Naive thymus-derived CD8-positive, alpha-beta T cell (primary cell): Measurements from ENCODE around the gene BARHL1. TPM values are rescaled to one million over a fixed set of nuclear protein-coding genes. Genes with fewer than 3 reads are reported as not detected.

Experiments used
- ATAC-seq, 2 donors: fragments of 150-1000 bp; cut with Tn5 transposase in 1 of 2; sonication (Bioruptor Pico), chemical (Tn5 transposase) in 1 of 2; 1 replicate in 1 of 2; 2 replicates in 1 of 2; pipeline ENCODE4 v1.10.0; 2021; ENCODE audit warnings: mild to moderate bottlenecking in 2 of 2, moderate library complexity in 2 of 2
- POLR2A ChIA-PET: fragments of 350-600 bp; sonication (Branson Sonifier 250); formaldehyde crosslinking; loops from one replicate; lab custom pipeline; 2021; ENCODE audit warnings: antibody characterized with exemption; lab: Charles Lee
- DNase-seq, 10 donors: peaks; one replicate each; pipeline versions ENCODE4 v3.0.0 to v3.0.0-alpha.2; 2020 to 2022
- H3K27ac Mint-ChIP-seq, 10 donors: one replicate each; pipeline ENCODE4 v1.8.0; 2020 to 2022; ENCODE audit warnings: mild to moderate bottlenecking in 10 of 10, mixed read lengths in 10 of 10, moderate library complexity in 4 of 10, inconsistent platforms in 1 of 10
- H3K27me3 Mint-ChIP-seq, 5 donors: one replicate each; pipeline ENCODE4 v1.8.0; 2021 to 2022; ENCODE audit warnings: mixed read lengths in 5 of 5
- H3K36me3 Mint-ChIP-seq, 3 donors: one replicate each; pipeline ENCODE4 v1.8.0; 2020 to 2022; ENCODE audit warnings: mixed read lengths in 3 of 3, mild to moderate bottlenecking in 2 of 3, inconsistent platforms in 1 of 3
- H3K4me1 Mint-ChIP-seq, 4 donors: one replicate each; pipeline ENCODE4 v1.8.0; 2021 to 2022; ENCODE audit warnings: mixed read lengths in 4 of 4
- H3K4me3 Mint-ChIP-seq, 10 donors: one replicate each; pipeline ENCODE4 v1.8.0; 2020 to 2022; ENCODE audit warnings: mild to moderate bottlenecking in 10 of 10, mixed read lengths in 10 of 10, moderate library complexity in 6 of 10, inconsistent platforms in 1 of 10
- H3K9me3 Mint-ChIP-seq, 9 donors: one replicate each; pipeline ENCODE4 v1.8.0; 2020 to 2022; ENCODE audit warnings: mixed read lengths in 9 of 9, mild to moderate bottlenecking in 3 of 9, inconsistent platforms in 1 of 9, moderate library complexity in 1 of 9
- polyA plus RNA-seq, 3 donors: library from polyadenylated mRNA; unstranded; fragments of 300-500 nt; fragmentation: Illumina TruSeq; gene quantifications; one replicate each; pipeline ENCODE4 v1.2.3, GENCODE V29; 2021
- total RNA-seq, 8 experiments: library from RNA in 2 of 8; stranded (reverse) in 2 of 8; gene quantifications; one replicate each; pipeline ENCODE4 v1.2.3 and lab custom pipeline; 2021 to 2026

Gene BARHL1
- total and polyA plus RNA-seq, 5 experiments from 2014 or later = not detected

GRCh38 chr9:132606066-132606465 is 23.7 kb downstream of the BARHL1 start:
- no peak for DNase-seq
- H3K9me3 Mint-ChIP-seq = no peaks in the 10 kb centered on the region
- no peaks in the 10 kb centered on the region for H3K27me3 Mint-ChIP-seq
- H3K4me1 Mint-ChIP-seq = peaks cover 0 to 2% (median 0%) of the 10 kb centered on the region in 4 donors
- ATAC-seq = no peak
- H3K36me3 Mint-ChIP-seq = peaks cover 11 to 99% (median 77%) of the 10 kb centered on the region in 3 donors
- H3K27ac Mint-ChIP-seq = peak overlapping the region in 1 of 10 donors; percentile 29
- POLR2A ChIA-PET = no interaction called here
- no peak overlapping the region for H3K4me3 Mint-ChIP-seq

- H3K4me1 Mint-ChIP-seq = no peaks in the 10 kb centered on the region
- ATAC-seq = no peak
- no peaks in the 10 kb centered on the region for H3K9me3 Mint-ChIP-seq
- H3K4me3 Mint-ChIP-seq = no peak overlapping the region
- POLR2A ChIA-PET = no interaction called here
- H3K36me3 Mint-ChIP-seq = peaks cover 4 to 97% (median 77%) of the 10 kb centered on the region in 3 donors
- no peaks in the 10 kb centered on the region for H3K27me3 Mint-ChIP-seq
- DNase-seq = no peak
- no peak overlapping the region for H3K27ac Mint-ChIP-seq
These were observed 26.8 kb downstream of the BARHL1 start for GRCh38 chr9:132609184-132609583.

- Mint-ChIP-seq H3K4me3 (no peak overlapping the region), H3K36me3 (peaks cover 4 to 97% (median 79%) of the 10 kb centered on the region in 3 donors), H3K27me3 (no peaks in the 10 kb centered on the region), H3K9me3 (no peaks in the 10 kb centered on the region), H3K4me1 (no peaks in the 10 kb centered on the region), H3K27ac (no peak overlapping the region)
- no peak for DNase-seq
- POLR2A ChIA-PET = no interaction called here
- ATAC-seq = no peak
These were observed 27.4 kb downstream of the BARHL1 start for GRCh38 chr9:132609829-132610228.

- no peak overlapping the region for H3K4me3 Mint-ChIP-seq
- H3K36me3 Mint-ChIP-seq = peaks cover 4 to 97% (median 76%) of the 10 kb centered on the region in 3 donors
- no peak overlapping the region for H3K27ac Mint-ChIP-seq
These were observed 28.3 kb downstream of the BARHL1 start for GRCh38 chr9:132610661-132611060.

GRCh38 chr9:132614324-132614723 is 31.9 kb downstream of the BARHL1 start:
- no peaks in the 10 kb centered on the region for H3K4me1 Mint-ChIP-seq
- no peak for ATAC-seq
- H3K36me3 Mint-ChIP-seq = peaks cover 11 to 98% (median 82%) of the 10 kb centered on the region in 3 donors
- POLR2A ChIA-PET = no interaction called here
- H3K27me3 Mint-ChIP-seq = no peaks in the 10 kb centered on the region
- no peak overlapping the region for H3K4me3 Mint-ChIP-seq
- no peak for DNase-seq
- H3K27ac Mint-ChIP-seq = no peak overlapping the region
- H3K9me3 Mint-ChIP-seq = no peaks in the 10 kb centered on the region

More at GRCh38 chr9:132610661-132611060, 28.3 kb downstream of the BARHL1 start:
- Mint-ChIP-seq H3K9me3 (no peaks in the 10 kb centered on the region), H3K4me1 (no peaks in the 10 kb centered on the region), H3K27me3 (no peaks in the 10 kb centered on the region)
- ATAC-seq = no peak
- POLR2A ChIA-PET = no interaction called here
- no peak for DNase-seq

- Mint-ChIP-seq H3K9me3 (no peaks in the 10 kb centered on the region), H3K36me3 (peaks cover 11 to 98% (median 75%) of the 10 kb centered on the region in 3 donors), H3K27me3 (no peaks in the 10 kb centered on the region), H3K27ac (no peak overlapping the region), H3K4me1 (no peaks in the 10 kb centered on the region), H3K4me3 (no peak overlapping the region)
- POLR2A ChIA-PET = no interaction called here
- DNase-seq (no peak), ATAC-seq (no peak)
These were observed 33.4 kb downstream of the BARHL1 start for GRCh38 chr9:132615774-132616173.

GRCh38 chr9:132616725-132617124 is 34.3 kb downstream of the BARHL1 start:
- ATAC-seq (no peak), DNase-seq (no peak)
- POLR2A ChIA-PET = no interaction called here
- Mint-ChIP-seq H3K9me3 (no peaks in the 10 kb centered on the region), H3K4me1 (no peaks in the 10 kb centered on the region), H3K4me3 (no peak overlapping the region), H3K36me3 (peaks cover 11 to 94% (median 67%) of the 10 kb centered on the region in 3 donors), H3K27ac (peak overlapping the region in 1 of 10 donors; percentile 37), H3K27me3 (no peaks in the 10 kb centered on the region)

- Mint-ChIP-seq H3K27me3 (no peaks in the 10 kb centered on the region), H3K4me3 (no peak overlapping the region), H3K36me3 (peaks cover 16 to 94% (median 40%) of the 10 kb centered on the region in 3 donors), H3K9me3 (no peaks in the 10 kb centered on the region), H3K4me1 (no peaks in the 10 kb centered on the region), H3K27ac (no peak overlapping the region)
- POLR2A ChIA-PET = no interaction called here
- ATAC-seq = no peak
- DNase-seq = no peak
These were observed 39.8 kb downstream of the BARHL1 start for GRCh38 chr9:132622159-132622558.

GRCh38 chr9:132626285-132626684 is 43.9 kb downstream of the BARHL1 start:
- no peaks in the 10 kb centered on the region for H3K9me3 Mint-ChIP-seq
- H3K27ac Mint-ChIP-seq = no peak overlapping the region
- H3K4me3 Mint-ChIP-seq = no peak overlapping the region
- peaks cover 10 to 97% (median 50%) of the 10 kb centered on the region in 3 donors for H3K36me3 Mint-ChIP-seq
- no peaks in the 10 kb centered on the region for H3K27me3 Mint-ChIP-seq
- ATAC-seq (no peak), DNase-seq (no peak)
- H3K4me1 Mint-ChIP-seq = no peaks in the 10 kb centered on the region
- POLR2A ChIA-PET = no interaction called here

GRCh38 chr9:132627106-132627505 is 44.7 kb downstream of the BARHL1 start:
- ATAC-seq (no peak), DNase-seq (no peak)
- no peaks in the 10 kb centered on the region for H3K27me3 Mint-ChIP-seq
- POLR2A ChIA-PET = no interaction called here
- no peak overlapping the region for H3K4me3 Mint-ChIP-seq
- H3K27ac Mint-ChIP-seq = no peak overlapping the region
- H3K36me3 Mint-ChIP-seq = peaks cover 10 to 98% (median 47%) of the 10 kb centered on the region in 3 donors
- no peaks in the 10 kb centered on the region for H3K4me1 Mint-ChIP-seq
- H3K9me3 Mint-ChIP-seq = no peaks in the 10 kb centered on the region

- H3K4me1 Mint-ChIP-seq = no peaks in the 10 kb centered on the region
- ATAC-seq (no peak), DNase-seq (no peak)
- POLR2A ChIA-PET = no interaction called here
- H3K27me3 Mint-ChIP-seq = no peaks in the 10 kb centered on the region
- peaks cover 10 to 97% (median 47%) of the 10 kb centered on the region in 3 donors for H3K36me3 Mint-ChIP-seq
- no peak overlapping the region for H3K4me3 Mint-ChIP-seq
- H3K9me3 Mint-ChIP-seq = no peaks in the 10 kb centered on the region
- H3K27ac Mint-ChIP-seq = no peak overlapping the region
These were observed 45.2 kb downstream of the BARHL1 start for GRCh38 chr9:132627594-132627993.

- DNase-seq = no peak
- no peak overlapping the region for H3K4me3 Mint-ChIP-seq
- no peaks in the 10 kb centered on the region for H3K27me3 Mint-ChIP-seq
- no peaks in the 10 kb centered on the region for H3K9me3 Mint-ChIP-seq
- peaks cover 10 to 96% (median 47%) of the 10 kb centered on the region in 3 donors for H3K36me3 Mint-ChIP-seq
- POLR2A ChIA-PET = no interaction called here
- H3K27ac Mint-ChIP-seq = no peak overlapping the region
- H3K4me1 Mint-ChIP-seq = no peaks in the 10 kb centered on the region
- no peak for ATAC-seq
These were observed 46.3 kb downstream of the BARHL1 start for GRCh38 chr9:132628746-132629145.

- POLR2A ChIA-PET = no interaction called here
These were observed 47.7 kb downstream of the BARHL1 start for GRCh38 chr9:132630116-132630515.

GRCh38 chr9:132630811-132631210 is 48.4 kb downstream of the BARHL1 start:
- H3K4me1 Mint-ChIP-seq = no peaks in the 10 kb centered on the region
- POLR2A ChIA-PET = no interaction called here
- no peak overlapping the region for H3K4me3 Mint-ChIP-seq
- H3K27me3 Mint-ChIP-seq = no peaks in the 10 kb centered on the region
- ATAC-seq (no peak), DNase-seq (no peak)
- no peaks in the 10 kb centered on the region for H3K9me3 Mint-ChIP-seq
- no peak overlapping the region for H3K27ac Mint-ChIP-seq
- peaks cover 5 to 95% (median 39%) of the 10 kb centered on the region in 3 donors for H3K36me3 Mint-ChIP-seq

More at GRCh38 chr9:132630116-132630515, 47.7 kb downstream of the BARHL1 start:
- ATAC-seq = no peak
- H3K9me3 Mint-ChIP-seq = no peaks in the 10 kb centered on the region
- DNase-seq = no peak
- no peak overlapping the region for H3K27ac Mint-ChIP-seq
- no peaks in the 10 kb centered on the region for H3K27me3 Mint-ChIP-seq
- no peak overlapping the region for H3K4me3 Mint-ChIP-seq
- H3K4me1 Mint-ChIP-seq = no peaks in the 10 kb centered on the region
- H3K36me3 Mint-ChIP-seq = peaks cover 10 to 97% (median 46%) of the 10 kb centered on the region in 3 donors
